K562 (cell line): ENCODE data around the gene KIAA0513. TPM values are rescaled to one million over a fixed set of nuclear protein-coding genes. Genes with fewer than 3 reads are reported as not detected.
A peak's percentile ranks its signal among the peaks of the same experiment; 100 is the strongest.

Source experiments
- ATAC-seq: fragments of 200-7000 bp; cut with Tn5 transposase; 3 replicates; pipeline ENCODE4 v1.9.1; 2020; ENCODE audit warnings: moderate library complexity
- BruUV-seq: library from RNA; stranded (reverse); fragments of 400-500 nt; replicated peaks from 2 replicates; lab custom pipeline; 2021; lab: Mats Ljungman, UMichigan
- CTCF ChIA-PET: fragments of 300-600 bp; formaldehyde crosslinking; extraction: SDS; loops from one replicate; lab custom pipeline; 2021; ENCODE audit warnings: low intra/inter-chr PET ratio; lab: Yijun Ruan, JAX
- POLR2A ChIA-PET: fragments of 300-600, 350-650 bp; sonication (Branson Sonifier 250); formaldehyde crosslinking; extraction: SDS; loops from one replicate; lab custom pipeline; 2021; ENCODE audit warnings: antibody characterized with exemption, inconsistent platforms; lab: Yijun Ruan, JAX
- DNase-seq, 4 experiments: peaks; one replicate each; pipeline versions ENCODE4 v3.0.0 to v3.0.0-alpha.2; 2011 to 2018; ENCODE audit warnings: low spot score in 3 of 4, mixed read lengths in 3 of 4; ENCODE audit errors: extremely low read depth in 1 of 4
- FAIRE-seq: peaks from 2 replicates; lab custom pipeline; 2011; peaks lifted over from hg19 to GRCh38; lab: Jason Lieb, UNC
- H2AFZ ChIP-seq: 2 replicates; pipeline ENCODE4 v1.6.0; 2011; ENCODE audit warnings: low read depth, low read length, control low read depth, inconsistent platforms
- H3K27ac ChIP-seq: fragments of 200-600 bp; 3 replicates; pipeline ENCODE4 v1.8.0; 2011; ENCODE audit warnings: low read depth, mild to moderate bottlenecking, control low read depth, inconsistent platforms, low read length, moderate library complexity, mixed read lengths; ENCODE audit errors: extremely low read depth
- H3K27me3 ChIP-seq, 2 experiments: fragments of 300-600 bp in 1 of 2; 2 replicates in 1 of 2; 3 replicates in 1 of 2; pipeline versions ENCODE4 v1.6.0 to v1.8.0; 2011; ENCODE audit warnings: inconsistent platforms in 2 of 2, low read length in 2 of 2, mild to moderate bottlenecking in 1 of 2, mixed read lengths in 1 of 2, moderate library complexity in 1 of 2; ENCODE audit not compliant: control insufficient read depth in 2 of 2, insufficient read depth in 2 of 2
- H3K36me3 ChIP-seq: fragments of 300-600 bp; 3 replicates; pipeline ENCODE4 v1.8.0; 2011; ENCODE audit warnings: mild to moderate bottlenecking, low read length, inconsistent platforms; ENCODE audit not compliant: control insufficient read depth, insufficient read depth
- H3K4me1 ChIP-seq, 2 experiments: fragments of 200-600 bp in 1 of 2; replicated peaks in 1 of 2; 2 replicates in 1 of 2; 3 replicates in 1 of 2; pipeline versions ENCODE4 v1.5.1 to v1.8.0; 2011; ENCODE audit warnings: inconsistent platforms in 2 of 2, low read length in 2 of 2, mild to moderate bottlenecking in 1 of 2, mixed read lengths in 1 of 2, moderate library complexity in 1 of 2; ENCODE audit not compliant: control insufficient read depth in 2 of 2, insufficient read depth in 2 of 2
- H3K4me2 ChIP-seq: 2 replicates; pipeline ENCODE4 v1.6.1; 2011; ENCODE audit warnings: low read length, control low read depth, inconsistent platforms, mixed read lengths; ENCODE audit not compliant: insufficient read depth
- H3K4me3 ChIP-seq: fragments of 200-600 bp; sonication (generic), shearing (Covaris generic); 2 replicates; pipeline ENCODE4 v1.5.1; 2016; ENCODE audit warnings: control low read depth, inconsistent platforms
- H3K79me2 ChIP-seq: fragments of 200-600 bp; 3 replicates; pipeline ENCODE4 v1.8.0; 2011; ENCODE audit warnings: low read length, inconsistent platforms; ENCODE audit not compliant: control insufficient read depth, insufficient read depth
- H3K9ac ChIP-seq, 2 experiments: 2 replicates each; pipeline versions ENCODE4 v1.6.0 to v1.6.1; 2011; ENCODE audit warnings: low read depth in 2 of 2, low read length in 2 of 2, control low read depth in 1 of 2, inconsistent platforms in 1 of 2, mild to moderate bottlenecking in 1 of 2, mixed read lengths in 1 of 2; ENCODE audit not compliant: insufficient read depth in 1 of 2
- H3K9me1 ChIP-seq: one replicate; pipeline ENCODE4 v1.6.0; 2011; ENCODE audit warnings: inconsistent platforms, mild to moderate bottlenecking, low read length, moderate library complexity; ENCODE audit not compliant: control insufficient read depth, insufficient read depth
- H3K9me3 ChIP-seq: replicated peaks from 2 replicates; pipeline ENCODE4 v1.5.1; 2011; ENCODE audit warnings: low read depth, low read length, inconsistent platforms; ENCODE audit not compliant: control insufficient read depth, insufficient read depth
- H4K20me1 ChIP-seq: replicated peaks from 2 replicates; pipeline ENCODE4 v1.6.1; 2011; ENCODE audit warnings: low read length, inconsistent platforms, mixed read lengths; ENCODE audit not compliant: control insufficient read depth, insufficient read depth
- BHLHE40 ChIP-seq: IDR thresholded peaks from 2 replicates; pipeline ENCODE4 v1.6.1; 2011; ENCODE audit warnings: low read length, improper control_type of control experiment
- CBX2 ChIP-seq: fragments of 200-600 bp; sonication (generic); IDR thresholded peaks from one replicate; pipeline ENCODE4 v1.6.1; 2012; ENCODE audit warnings: mild to moderate bottlenecking, low read length, inconsistent platforms; ENCODE audit not compliant: insufficient read depth, poor library complexity, severe bottlenecking
- CHD1 ChIP-seq: fragments of 200-600 bp; sonication (generic); IDR thresholded peaks from one replicate; pipeline ENCODE4 v1.6.1; 2012; ENCODE audit warnings: mild to moderate bottlenecking, moderate library complexity, low read length, inconsistent platforms
- CXXC5 ChIP-seq: fragments of 250-450 bp; sonication (Bioruptor Pico); IDR thresholded peaks from 2 replicates; pipeline ENCODE4 v1.8.0; 2022; ENCODE audit warnings: inconsistent platforms, mild to moderate bottlenecking, moderate library complexity
- ERF ChIP-seq: fragments of 450-650 bp; formaldehyde crosslinking; IDR thresholded peaks from 2 replicates; pipeline ENCODE4 v1.4.0; 2020; ENCODE audit warnings: mild to moderate bottlenecking, mixed read lengths
- HDAC3 ChIP-seq: fragments of 450-650 bp; IDR thresholded peaks from 2 replicates; pipeline ENCODE4 v1.6.1; 2018; ENCODE audit warnings: borderline replicate concordance, mild to moderate bottlenecking, moderate library complexity; ENCODE audit not compliant: partially characterized antibody
- HES1 ChIP-seq: fragments of 450-650 bp; IDR thresholded peaks from 2 replicates; pipeline ENCODE4 v1.6.1; 2016; ENCODE audit warnings: low read depth, mild to moderate bottlenecking, moderate library complexity
- HMG20B ChIP-seq: fragments of 250-450 bp; sonication (Bioruptor Pico); IDR thresholded peaks from 2 replicates; pipeline ENCODE4 v1.5.0; 2021; ENCODE audit warnings: mild to moderate bottlenecking
- KDM4B ChIP-seq, 2 experiments: fragments of 450-650 bp in 1 of 2; sonication (generic) in 1 of 2; IDR thresholded peaks; 2 replicates each; pipeline ENCODE4 v1.6.1; 2016 to 2017; ENCODE audit warnings: borderline replicate concordance in 2 of 2, antibody characterized with exemption in 1 of 2, low read depth in 1 of 2, mild to moderate bottlenecking in 1 of 2
- MECOM ChIP-seq: fragments of 250-450 bp; sonication (Bioruptor Pico); IDR thresholded peaks from 2 replicates; pipeline ENCODE4 v1.8.0; 2022; ENCODE audit warnings: inconsistent platforms
- MEIS2 ChIP-seq: fragments of 450-650 bp; IDR thresholded peaks from 2 replicates; pipeline ENCODE4 v1.6.1; 2014; ENCODE audit warnings: mild to moderate bottlenecking; ENCODE audit not compliant: partially characterized antibody
- NCOA1 ChIP-seq: fragments of 450-650 bp; IDR thresholded peaks from 2 replicates; pipeline ENCODE4 v1.6.1; 2016; ENCODE audit warnings: low read depth
- POLR2B ChIP-seq: fragments of 450-650 bp; IDR thresholded peaks from 2 replicates; pipeline ENCODE4 v1.6.1; 2018; ENCODE audit warnings: low read depth; ENCODE audit not compliant: partially characterized antibody
- SMAD1 ChIP-seq: fragments of 150-350 bp; IDR thresholded peaks from 2 replicates; pipeline ENCODE4 v1.6.1; 2014; ENCODE audit warnings: low read length, low read depth; ENCODE audit not compliant: partially characterized antibody
- SMAD4 ChIP-seq: fragments of 250-450 bp; sonication (Bioruptor Pico); conservative IDR thresholded peaks from 2 replicates; pipeline ENCODE4 v1.8.0; 2021; ENCODE audit warnings: inconsistent platforms, mild to moderate bottlenecking, moderate library complexity
- SMC3 ChIP-seq: conservative IDR thresholded peaks from 2 replicates; pipeline ENCODE4 v1.6.1; 2011; ENCODE audit warnings: low read depth, low read length, improper control_type of control experiment; ENCODE audit not compliant: insufficient read depth
- SRSF9 ChIP-seq: fragments of 200-400 bp; formaldehyde crosslinking; IDR thresholded peaks from 2 replicates; pipeline ENCODE4 v1.6.1; 2017; ENCODE audit warnings: low read depth, low read length, borderline replicate concordance
- STAT5A ChIP-seq: IDR thresholded peaks from 2 replicates; pipeline ENCODE4 v1.6.1; 2012; ENCODE audit warnings: low read length, inconsistent platforms, borderline replicate concordance
- TAL1 ChIP-seq: fragments of 450-650 bp; IDR thresholded peaks from 2 replicates; pipeline ENCODE4 v1.6.1; 2016; ENCODE audit warnings: mild to moderate bottlenecking
- XRCC5 ChIP-seq: fragments of 200-400 bp; formaldehyde crosslinking; IDR thresholded peaks from 2 replicates; pipeline ENCODE4 v1.6.1; 2017; ENCODE audit warnings: low read depth, mild to moderate bottlenecking, low read length
- ZBED1 ChIP-seq: IDR thresholded peaks from 2 replicates; pipeline ENCODE4 v1.6.1; 2014
- ZNF12 ChIP-seq: sonication (generic); formaldehyde crosslinking; IDR thresholded peaks from 2 replicates; pipeline ENCODE4 v1.4.0; 2020; ENCODE audit warnings: mild to moderate bottlenecking, missing genetic modification reagents
- ZNF384 ChIP-seq: IDR thresholded peaks from 2 replicates; pipeline ENCODE4 v1.6.1; 2012; ENCODE audit warnings: low read depth, low read length, improper control_type of control experiment
- WGBS: fragments of 100-300 bp; shearing (Covaris generic); methylation state at CpG from one replicate; pipeline ENCODE4 v1.1.6; 2016; ENCODE audit warnings: low coverage, mixed read lengths; ENCODE audit not compliant: insufficient coverage; ENCODE audit errors: missing lambda C conversion rate; 5-methylcytosine and 5-hydroxymethylcytosine counted together
- in situ Hi-C: fragments of 300-500 bp; cut with MboI; formaldehyde crosslinking; loops from 4 replicates; pipeline ENCODE4 v1.15.0; 2018; ENCODE audit warnings: inconsistent platforms, mixed read lengths
- intact Hi-C: fragments of 100-400 bp; cut with micrococcal nuclease; formaldehyde crosslinking; loops from 2 replicates; pipeline ENCODE4 v1.14.2; 2022
- polyA plus RNA-seq, 8 experiments: library from polyadenylated mRNA; depleted of rRNA in 4 of 8; stranded (reverse) in 5 of 8; unstranded in 3 of 8; fragments of >200 nt; fragmentation: Nextera tagmentation in 2 of 8; fragmentation: Illumina TruSeq in 1 of 8; extraction: Ambion mirVana in 2 of 8; extraction: Trizol in 1 of 8; gene quantifications; 2 replicates each; pipeline versions ENCODE4 v1.2.1 to v1.2.3, GENCODE V29; 2011 to 2014; ENCODE audit warnings: inconsistent platforms in 1 of 8, missing spikeins in 1 of 8
- total RNA-seq, 7 experiments: library from RNA; depleted of rRNA in 6 of 7; stranded (reverse); fragments of >200 nt in 6 of 7; fragmentation: Illumina TruSeq in 2 of 7; extraction: Trizol in 2 of 7; gene quantifications; 2 replicates each; pipeline versions ENCODE4 v1.2.1 to v1.2.3, GENCODE V29; 2011 to 2021; ENCODE audit warnings: low replicate concordance in 1 of 7

The KIAA0513 gene
- total and polyA plus RNA-seq, 9 of the 15 experiments (the other 6 are each of a cell fraction or from before 2014, with no cell fraction given), result 0.18 to 13.7 (median 10.2) TPM

GRCh38 chr16:85046931-85047866 lies 19.6 kb downstream of the KIAA0513 start:
- TSS peak; percentile 93 for BruUV-seq
- ATAC-seq (peak; percentile 91), DNase-seq (peak; percentile 84 to 98 (median 90)), FAIRE-seq (peak; percentile 93)
- 3% methylated on average over 20 of the region's 20 CpGs for WGBS
- ChIA-PET CTCF (no interaction called here), POLR2A (interaction anchor here (0.5 to 1.9 kb wide), 20 partner anchors 8 to 291 kb away, joined by 3 to 19 read pairs (median 4); partner anchors contain the start of genes KIAA0513 and ZDHHC7)
- intact Hi-C loops (no loop called here), in situ Hi-C loops (no loop called here)
- Histone ChIP-seq H2AFZ (peak overlapping the region; percentile 63), H3K4me3 (peak overlapping the region; percentile 41), H3K27me3 (no peaks in the 10 kb centered on the region), H3K4me1 (peaks cover 66 to 67% of the 10 kb centered on the region in 2 experiments), H3K9ac (peak overlapping the region; percentile 89 to 91), H3K9me1 (no peaks in the 10 kb centered on the region), H3K79me2 (peaks cover 61% of the 10 kb centered on the region), H3K27ac (peak overlapping the region; percentile 87), H3K9me3 (no peaks in the 10 kb centered on the region), H4K20me1 (no peaks in the 10 kb centered on the region), H3K4me2 (peak overlapping the region; percentile 86), H3K36me3 (peaks cover 2% of the 10 kb centered on the region; the same call in 1 of the 3 replicates)
- TF ChIP-seq MEIS2, result peak; percentile 67
- peak; percentile 100 for TF ChIP-seq HES1
- TF ChIP-seq HMG20B, result no peak
- TF ChIP-seq STAT5A, result peak; percentile 76
- 0 out of 2 replicates have a peak, but pooled peaks have one; percentile 9 for TF ChIP-seq MECOM (CRISPR knock-in tag)
- TF ChIP-seq SMC3, result no peak
- TF ChIP-seq CHD1, result peak; percentile 40
- TF ChIP-seq ZNF12 (CRISPR knock-in tag), result peak; percentile 60; the same call in 1 of the 2 replicates
- no peak for TF ChIP-seq SRSF9
- peak in 1 of 2 experiments; percentile 77; a peak in 1 of 4 replicates for TF ChIP-seq KDM4B (IDR thresholded peaks at IDR 0.05; ENCODE audit: borderline replicate concordance in 2 of 2, low read depth in 1 of 2)
- no peak; the same call in 1 of the 2 replicates for TF ChIP-seq ZBED1
- peak; percentile 73 for TF ChIP-seq SMAD4 (CRISPR knock-in tag)
- peak; percentile 97 for TF ChIP-seq CXXC5 (CRISPR knock-in tag)
- TF ChIP-seq BHLHE40, result peak; percentile 100
- peak; percentile 92 for TF ChIP-seq TAL1
- TF ChIP-seq POLR2B, result peak; percentile 90
- peak; percentile 78 for TF ChIP-seq SMAD1
- peak; percentile 79; the same call in 1 of the 2 replicates for TF ChIP-seq XRCC5
- TF ChIP-seq ERF (CRISPR knock-in tag), result peak; percentile 90; the same call in 1 of the 2 replicates
- peak; percentile 76 for TF ChIP-seq ZNF384
- TF ChIP-seq HDAC3, result no peak
- no peak for TF ChIP-seq CBX2
- peak; percentile 89 for TF ChIP-seq NCOA1
